GM18519 (cell line): ENCODE measurements around the gene GPR35.

ENCODE experiments used
- ATAC-seq: cut with Tn5 transposase; IDR thresholded peaks from one replicate; pipeline ENCODE4 v1.9.1; 2021; ENCODE audit warnings: mild to moderate bottlenecking, moderate library complexity; ENCODE audit not compliant: unreplicated experiment, low FRiP score

The GPR35 gene

DNA sequence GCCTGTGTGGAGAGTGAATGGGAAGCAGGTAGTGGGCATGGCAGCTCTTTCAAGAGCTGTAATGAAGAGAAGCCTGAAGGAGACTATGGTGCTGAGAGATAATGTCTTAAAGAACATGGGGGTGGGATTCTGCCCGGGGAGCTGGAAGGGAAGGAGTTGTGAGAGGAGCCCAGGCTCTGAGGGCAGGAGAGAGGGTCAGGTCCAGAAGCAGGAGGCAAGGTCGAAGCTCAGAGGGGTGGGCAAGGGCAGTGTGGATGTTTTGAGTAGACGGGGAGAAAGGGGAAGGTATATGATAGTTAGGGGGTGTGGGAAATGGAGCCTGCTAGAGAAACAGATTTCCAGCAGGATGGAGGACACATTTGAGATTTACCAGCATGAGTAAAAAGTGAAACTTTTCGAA is 36.6 kb upstream of the GPR35 start:
- no peak for ATAC-seq

DNA sequence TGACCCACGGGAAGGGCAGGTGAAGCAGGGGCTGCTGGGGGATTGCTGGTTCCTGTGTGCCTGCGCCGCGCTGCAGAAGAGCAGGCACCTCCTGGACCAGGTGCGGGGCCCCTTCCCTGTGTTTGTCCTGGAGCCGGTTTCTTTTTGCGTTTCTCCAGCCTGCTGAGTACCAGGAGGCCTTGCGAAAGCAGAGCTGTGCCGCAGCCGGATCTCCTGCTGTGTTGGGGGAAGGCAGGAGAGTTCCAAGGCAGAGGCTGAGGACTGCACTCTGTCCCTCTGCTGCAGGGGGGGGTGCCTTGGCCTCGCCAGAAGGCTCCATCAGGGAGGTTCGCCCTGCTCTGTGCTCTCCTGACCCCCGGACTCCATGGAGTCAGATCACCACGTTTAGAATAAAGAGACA is 35.9 kb upstream of the GPR35 start:
- ATAC-seq = no peak

DNA sequence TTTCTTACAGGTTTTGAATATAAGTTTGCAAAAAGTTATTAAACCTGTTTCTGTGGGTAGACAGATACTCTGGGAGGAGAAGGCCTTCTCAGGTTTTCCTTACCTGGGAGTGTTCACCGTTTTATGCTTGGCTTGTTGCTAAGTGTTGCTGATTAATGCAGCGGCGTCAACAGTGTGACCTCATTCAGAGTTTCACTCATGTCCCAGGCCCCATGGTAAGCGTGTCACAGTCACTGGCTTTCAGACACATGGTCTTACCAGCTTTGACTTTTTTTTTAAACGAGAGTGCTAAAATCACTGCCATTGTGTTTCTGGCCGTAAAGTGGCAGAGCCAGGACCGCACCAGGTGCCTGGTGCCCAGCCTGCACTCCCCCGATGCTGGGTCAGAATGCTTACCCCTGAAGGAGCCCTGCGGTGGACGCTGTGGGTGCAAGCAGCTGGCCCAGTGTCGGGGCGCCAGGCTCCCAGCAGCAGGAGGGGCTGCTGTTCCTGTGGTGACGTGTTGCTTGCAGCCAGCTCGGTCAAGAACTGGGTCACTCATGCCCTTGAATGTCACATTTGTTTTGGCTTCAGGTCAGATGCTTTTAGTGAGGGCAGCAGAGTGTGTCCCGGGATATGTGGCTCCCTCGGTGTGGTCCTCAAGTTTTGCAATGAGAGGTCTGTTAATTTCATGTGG is 35.3 kb upstream of the GPR35 start:
- ATAC-seq = no peak

DNA sequence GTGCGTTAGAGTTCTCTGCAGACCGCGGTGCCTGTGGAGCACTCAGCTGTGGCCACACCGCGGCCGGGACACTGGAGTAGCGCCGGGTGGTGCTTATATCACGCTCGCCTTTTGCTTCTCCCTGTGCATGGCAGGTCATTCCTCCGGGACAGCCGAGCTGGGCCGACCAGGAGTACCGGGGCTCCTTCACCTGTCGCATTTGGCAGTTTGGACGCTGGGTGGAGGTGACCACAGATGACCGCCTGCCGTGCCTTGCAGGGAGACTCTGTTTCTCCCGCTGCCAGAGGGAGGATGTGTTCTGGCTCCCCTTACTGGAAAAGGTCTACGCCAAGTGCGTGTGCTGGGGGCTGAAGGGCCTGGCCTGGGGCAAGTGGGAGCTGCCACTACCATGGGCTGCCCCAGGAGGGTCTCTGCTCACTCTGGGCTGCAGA is 34.6 kb upstream of the GPR35 start:
- ATAC-seq = no peak

DNA sequence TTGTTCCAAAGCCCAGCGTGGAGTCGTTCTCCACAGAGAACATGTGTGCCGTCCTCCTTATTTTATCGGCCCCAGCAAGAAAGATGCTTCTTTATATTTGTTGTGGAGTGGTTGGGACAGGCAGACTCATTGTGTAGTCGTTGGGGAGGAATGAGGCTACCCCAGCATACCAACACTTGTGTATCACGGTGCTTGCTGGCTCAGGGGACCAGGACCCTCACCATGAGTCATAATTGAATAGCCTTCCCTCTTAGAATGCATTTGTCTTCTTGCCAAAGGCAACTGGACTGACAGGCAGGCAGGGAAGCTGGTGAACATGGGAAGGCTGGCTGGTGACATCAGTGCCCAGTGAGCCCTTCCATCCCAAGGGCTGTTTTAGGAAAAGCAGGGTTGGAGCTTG is 34.1 kb upstream of the GPR35 start:
- ATAC-seq = no peak

DNA sequence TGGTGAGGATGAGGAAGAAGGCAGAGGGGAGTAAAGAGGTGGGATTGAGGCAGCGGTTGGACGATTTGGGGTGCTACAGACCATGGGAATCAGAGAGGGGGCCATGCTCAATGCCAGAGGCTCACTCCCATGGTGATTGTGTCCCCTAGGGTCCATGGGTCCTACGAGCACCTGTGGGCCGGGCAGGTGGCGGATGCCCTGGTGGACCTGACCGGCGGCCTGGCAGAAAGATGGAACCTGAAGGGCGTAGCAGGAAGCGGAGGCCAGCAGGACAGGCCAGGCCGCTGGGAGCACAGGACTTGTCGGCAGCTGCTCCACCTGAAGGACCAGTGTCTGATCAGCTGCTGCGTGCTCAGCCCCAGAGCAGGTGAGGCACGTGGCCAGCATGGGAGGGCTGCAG is 33.5 kb upstream of the GPR35 start:
- no peak for ATAC-seq

DNA sequence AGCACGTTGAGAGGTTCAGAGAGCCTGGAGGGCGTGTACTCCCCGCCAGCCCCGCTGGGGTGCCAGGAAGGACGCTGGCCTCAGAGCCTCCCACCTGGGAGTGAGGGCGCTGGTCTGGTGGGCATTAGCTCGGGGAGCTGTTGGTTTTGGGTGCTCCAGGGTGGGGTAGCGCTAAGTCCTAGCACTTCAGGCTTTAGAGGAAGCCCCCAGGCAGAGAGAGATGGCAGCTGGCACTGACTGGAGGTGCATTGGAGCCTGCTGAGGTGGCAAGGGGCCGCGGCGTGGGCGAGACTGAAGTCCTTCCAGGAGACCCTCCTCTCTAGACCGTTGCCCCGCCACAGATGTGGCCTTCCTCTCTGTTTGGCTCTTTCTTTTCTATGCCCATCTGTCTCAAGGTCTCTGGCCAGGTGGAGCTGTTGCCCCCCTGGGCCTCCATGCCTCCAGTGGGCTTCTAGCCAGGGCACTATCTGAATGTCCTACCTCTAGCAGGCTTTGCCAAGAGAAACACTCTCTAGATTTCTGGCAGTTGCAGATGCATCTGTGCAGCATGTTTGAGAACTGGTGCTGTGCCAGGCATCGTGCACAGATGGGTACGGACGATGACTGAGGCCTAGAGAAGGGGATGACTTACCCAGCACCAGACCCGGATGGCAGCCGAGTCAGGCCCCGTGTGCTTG is 32.1 kb upstream of the GPR35 start:
- ATAC-seq = no peak

DNA sequence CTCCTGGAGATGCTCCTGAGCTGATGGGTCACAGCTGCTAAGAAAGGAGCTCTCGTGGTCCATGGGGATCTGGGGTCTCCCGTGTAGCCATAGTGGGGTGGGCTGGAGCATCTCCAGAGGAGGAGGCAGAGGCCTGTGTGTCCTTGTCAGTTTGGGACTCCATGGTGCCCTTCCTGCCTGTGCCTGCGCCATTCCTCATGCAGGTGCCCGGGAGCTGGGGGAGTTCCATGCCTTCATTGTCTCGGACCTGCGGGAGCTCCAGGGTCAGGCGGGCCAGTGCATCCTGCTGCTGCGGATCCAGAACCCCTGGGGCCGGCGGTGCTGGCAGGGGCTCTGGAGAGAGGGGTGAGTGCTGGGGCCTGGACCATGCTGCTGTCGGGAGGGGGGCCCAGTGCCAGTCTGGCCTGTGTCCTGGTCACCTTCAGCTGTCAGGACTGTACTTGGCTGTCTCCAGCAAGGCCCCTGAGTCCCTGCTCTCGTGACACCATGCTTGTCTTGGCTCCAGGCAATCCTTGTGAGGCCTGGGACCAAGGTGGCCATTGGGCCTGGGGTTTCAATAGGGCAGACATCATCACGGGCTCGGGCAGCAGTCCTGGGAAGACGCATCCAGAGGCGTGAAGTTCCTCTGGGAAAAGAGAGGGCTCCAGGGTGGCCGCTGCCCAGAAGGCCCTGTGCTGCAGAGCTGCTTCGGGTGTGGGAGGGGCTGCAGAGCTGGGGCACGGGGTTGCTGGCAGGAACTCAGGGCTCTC is 31.4 kb upstream of the GPR35 start:
- ATAC-seq = no peak

DNA sequence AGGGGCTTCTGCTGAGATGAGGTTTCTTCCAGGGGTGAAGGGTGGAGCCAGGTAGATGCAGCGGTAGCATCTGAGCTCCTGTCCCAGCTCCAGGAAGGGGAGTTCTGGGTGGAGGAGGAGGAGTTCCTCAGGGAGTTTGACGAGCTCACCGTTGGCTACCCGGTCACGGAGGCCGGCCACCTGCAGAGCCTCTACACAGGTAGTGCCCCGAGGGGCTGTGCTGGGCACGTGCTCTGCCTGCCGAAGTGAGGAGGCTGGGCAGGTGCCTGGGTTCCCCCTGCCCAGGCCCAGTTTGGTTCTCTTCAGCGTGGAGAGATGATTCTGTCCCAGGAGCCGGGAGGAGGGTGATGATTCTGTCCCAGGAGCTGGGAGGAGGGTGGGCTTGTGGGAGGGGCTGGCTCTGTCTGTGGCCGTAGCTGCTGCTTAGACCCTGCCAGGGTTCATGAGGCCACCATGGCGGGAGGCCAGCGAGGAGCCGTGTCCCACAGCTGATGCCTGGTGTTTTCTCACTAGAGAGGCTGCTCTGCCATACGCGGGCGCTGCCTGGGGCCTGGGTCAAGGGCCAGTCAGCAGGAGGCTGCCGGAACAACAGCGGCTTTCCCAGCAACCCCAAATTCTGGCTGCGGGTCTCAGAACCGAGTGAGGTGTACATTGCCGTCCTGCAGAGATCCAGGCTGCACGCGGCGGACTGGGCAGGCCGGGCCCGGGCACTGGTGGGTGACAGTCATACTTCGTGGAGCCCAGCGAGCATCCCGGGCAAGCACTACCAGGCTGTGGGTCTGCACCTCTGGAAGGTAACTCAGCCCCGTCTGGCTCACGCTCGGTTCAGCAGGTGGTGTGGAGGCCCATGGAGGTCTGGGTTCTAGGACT is 30.5 kb upstream of the GPR35 start:
- ATAC-seq = no peak

DNA sequence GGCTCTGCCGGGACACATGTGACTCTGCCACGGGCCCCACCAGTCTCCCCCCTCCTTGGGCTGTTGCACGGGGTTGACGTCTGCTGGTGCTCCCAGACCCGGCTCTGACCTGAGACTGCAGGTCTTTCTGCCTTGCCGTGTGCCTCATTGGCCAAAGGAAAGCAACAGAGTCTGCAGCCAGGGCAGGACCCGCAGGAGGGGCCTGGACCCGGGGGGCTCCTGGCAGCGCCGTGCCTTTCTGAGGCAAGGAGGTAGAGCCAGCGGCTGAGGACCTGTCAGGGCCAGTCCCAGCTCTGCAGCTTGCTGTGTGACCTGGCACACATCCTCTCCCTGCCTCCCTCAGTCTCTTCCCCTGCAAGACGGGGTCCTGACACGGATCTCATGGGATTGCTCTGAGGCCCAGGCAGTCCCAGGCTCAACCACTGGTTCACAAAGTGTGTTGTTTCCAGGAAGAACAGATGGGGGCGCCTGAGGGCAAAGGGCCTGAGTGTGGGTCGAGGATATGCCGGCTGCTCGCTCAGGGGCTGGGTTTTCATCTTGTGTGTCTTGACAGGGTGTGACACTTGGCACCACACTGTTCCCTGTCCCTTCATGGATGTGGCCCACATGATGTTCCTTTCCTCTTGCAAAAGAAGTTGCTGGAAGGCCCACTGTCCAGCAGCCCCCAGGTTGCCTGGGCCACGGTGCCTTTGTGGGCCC is 29.8 kb upstream of the GPR35 start:
- ATAC-seq = no peak

DNA sequence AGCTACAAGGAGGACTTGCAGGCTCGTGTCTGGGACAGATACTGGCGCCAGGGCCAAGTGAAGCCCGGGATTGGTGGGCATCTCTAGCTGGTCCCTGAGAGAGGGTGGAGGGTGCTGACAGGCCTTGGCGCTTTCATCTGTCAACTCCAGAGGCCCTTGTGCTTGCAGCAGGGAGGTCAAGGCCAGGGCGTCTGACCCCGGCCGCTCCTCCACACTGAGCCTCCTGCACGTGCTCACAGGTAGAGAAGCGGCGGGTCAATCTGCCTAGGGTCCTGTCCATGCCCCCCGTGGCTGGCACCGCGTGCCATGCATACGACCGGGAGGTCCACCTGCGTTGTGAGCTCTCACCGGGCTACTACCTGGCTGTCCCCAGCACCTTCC is 29.2 kb upstream of the GPR35 start:
- ATAC-seq = no peak

DNA sequence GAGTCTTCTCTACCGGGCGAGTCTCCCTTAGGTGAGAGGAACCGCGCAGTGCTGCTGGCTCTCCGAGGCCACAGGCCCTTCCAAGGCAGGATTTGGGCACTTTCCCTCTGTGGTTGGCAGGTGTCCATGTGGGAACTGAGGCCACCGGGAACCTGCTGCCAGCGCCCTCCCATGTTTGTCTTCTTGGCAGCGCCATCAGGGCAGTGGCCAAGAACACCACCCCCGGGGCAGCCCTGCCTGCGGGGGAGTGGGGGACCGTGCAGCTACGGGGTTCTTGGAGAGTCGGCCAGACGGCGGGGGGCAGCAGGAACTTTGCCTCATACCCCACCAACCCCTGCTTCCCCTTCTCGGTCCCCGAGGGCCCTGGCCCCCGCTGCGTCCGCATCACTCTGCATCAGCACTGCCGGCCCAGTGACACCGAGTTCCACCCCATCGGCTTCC is 28.8 kb upstream of the GPR35 start:
- no peak for ATAC-seq

DNA sequence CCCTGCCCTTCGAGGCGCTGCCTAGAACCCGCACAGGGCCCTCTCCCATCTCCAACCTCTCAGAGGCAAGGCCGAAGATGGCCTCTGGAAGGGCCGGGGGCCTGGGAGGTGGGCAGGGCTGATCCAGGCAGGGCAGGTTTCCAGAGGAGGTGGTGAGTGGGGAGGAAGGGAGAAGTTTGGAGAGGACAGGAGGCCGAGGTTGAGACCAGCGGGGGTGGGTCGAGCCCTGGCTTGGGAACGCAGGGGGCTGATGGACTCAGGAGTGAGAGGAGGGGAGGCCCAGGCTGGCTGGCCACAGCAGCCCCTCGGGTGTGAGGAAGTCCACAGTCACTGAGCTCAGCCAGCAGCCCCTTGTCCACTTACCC is 28.2 kb upstream of the GPR35 start:
- ATAC-seq = no peak

DNA sequence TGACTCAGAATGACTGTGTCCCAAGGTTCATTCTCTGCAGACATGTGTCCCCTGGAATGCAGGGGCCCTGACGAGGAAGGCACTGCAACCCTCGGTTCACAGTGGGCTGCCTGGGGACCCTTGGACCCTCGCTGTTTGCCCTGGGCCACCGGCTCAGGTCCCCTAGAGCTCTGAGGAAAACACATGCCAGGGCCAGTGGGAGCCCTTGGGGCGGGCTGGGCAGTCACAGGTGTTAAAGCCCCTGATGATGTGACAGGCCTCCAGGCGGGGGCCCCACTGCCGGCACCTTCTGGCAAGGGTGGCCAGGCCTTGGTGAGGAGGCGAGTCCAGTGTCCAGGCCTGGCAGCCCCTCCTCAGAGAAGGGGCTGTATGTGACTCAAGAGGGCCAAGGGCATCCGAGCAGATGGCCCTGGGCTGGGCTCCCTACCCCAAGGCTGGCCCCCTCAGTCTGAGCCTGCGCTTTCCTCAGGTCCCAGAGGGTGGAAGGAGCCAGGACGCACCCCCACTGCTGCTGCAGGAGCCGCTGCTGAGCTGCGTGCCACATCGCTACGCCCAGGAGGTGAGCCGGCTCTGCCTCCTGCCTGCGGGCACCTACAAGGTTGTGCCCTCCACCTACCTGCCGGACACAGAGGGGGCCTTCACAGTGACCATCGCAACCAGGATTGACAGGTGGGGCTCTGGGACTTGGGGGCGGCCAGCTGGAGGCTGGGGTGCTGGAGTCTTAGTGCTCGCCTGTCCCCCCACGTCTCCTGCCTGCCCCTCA is 27.7 kb upstream of the GPR35 start:
- no peak for ATAC-seq

DNA sequence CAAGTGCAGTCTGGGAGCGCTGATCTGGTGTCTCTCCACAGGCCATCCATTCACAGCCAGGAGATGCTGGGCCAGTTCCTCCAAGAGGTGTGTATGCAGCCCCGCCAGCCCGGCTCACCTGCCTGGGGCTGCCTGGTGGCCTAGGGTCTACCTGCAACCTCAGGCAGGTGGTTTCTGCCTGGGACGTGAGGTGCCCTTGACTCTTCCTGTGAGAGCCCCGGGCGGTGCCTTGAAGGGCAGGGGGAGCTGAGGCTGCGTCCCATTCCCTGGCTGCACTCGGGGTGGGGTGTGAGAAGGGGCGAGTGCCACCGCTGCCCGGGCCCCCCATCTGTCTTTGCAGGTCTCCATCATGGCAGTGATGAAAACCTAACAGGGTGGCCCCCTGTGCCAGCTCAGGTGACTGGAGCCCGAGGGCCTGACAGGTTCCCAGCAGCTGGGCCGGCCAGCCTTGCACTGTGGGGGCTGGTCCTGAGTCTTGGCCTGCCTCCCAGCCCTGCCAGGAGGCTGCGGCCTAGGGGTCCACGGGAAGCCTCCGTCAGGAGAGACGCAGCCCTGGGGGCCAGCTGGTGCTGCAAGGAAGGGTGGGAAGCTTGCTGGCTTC is 26.9 kb upstream of the GPR35 start:
- ATAC-seq = no peak

DNA sequence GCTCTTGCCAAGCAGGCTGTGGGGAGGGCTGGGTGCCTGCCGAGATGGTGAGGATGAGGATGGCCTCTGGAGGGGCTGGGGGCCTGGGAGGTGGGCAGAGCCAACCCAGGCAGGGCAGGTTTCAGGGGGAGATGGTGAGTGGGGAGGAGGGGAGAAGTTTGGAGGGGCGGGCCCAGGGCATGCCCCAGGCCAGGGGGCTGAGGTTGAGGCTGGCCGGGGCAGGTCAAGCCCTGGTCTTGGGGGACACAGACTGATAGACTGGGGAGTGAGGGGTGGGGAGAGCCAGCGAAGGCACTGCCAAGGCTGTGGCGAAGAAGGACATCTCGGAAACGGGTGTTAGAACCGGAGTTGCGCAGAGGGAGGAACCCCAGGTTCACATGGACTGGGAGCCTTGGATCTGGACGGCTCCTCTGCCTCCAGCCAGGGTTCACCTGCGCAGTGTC is 26.1 kb upstream of the GPR35 start:
- no peak for ATAC-seq

DNA sequence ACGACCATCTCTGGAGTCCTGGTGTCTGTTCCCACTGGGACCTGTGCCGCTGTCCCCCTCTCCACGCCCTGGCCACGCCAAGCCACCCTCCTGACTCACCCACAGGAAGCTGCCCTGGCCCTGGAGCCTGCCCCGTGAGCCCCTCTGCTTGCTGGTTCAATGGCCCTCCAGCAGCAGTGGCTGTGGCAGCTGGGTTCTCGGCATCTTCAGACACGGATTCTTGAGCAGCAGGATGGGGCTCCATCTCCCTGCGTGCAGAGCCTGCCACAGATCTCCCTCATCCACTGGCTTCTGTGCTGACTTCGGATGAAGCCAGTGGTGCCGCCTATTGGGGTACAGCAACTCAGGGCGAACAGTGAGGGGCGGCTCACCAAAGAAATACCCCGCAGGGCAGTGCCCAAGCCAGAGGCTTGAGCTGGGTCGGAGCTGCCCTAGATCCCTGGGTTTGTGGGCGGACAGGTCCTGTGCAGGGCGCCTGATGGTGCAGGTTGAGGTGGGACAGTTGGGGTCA is 24.8 kb upstream of the GPR35 start:
- no peak for ATAC-seq

DNA sequence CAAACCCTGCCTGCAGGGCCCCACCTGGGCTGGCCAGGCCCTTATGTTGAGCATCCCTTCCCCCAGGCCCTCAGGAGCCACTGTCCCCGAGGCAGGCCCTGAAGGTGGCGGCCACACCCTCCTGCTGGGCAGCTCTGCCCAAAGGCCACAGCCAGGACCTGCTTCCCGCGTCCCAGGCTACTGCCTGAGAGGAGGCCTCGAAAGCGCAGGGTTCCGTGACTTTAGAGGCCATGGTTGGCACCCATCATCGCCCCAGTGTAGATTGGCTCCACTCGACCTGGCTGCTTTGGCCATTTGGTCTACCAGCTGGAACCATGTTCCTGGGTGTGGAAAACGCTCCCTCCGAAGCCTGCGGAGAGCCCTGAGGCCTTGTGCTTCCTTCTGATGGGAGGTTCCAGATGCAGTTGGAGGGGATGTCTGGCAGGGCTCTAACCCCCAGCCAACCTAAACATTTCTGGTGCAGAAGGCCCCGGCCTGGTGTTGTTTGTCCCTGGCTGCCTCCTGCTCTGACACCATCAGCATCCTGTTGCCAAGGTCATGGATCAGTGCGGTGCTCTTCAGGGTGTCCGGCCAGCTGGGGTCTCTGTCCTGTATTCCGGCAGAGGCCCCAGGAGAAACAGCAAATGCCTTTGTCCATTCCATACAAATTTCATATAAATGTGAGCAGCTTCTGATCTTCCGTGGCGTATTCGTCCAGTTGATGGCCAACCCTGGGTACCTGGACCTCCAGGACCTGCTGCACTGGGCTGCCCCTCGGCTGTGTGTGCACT is 24.0 kb upstream of the GPR35 start:
- no peak for ATAC-seq
